HepG2 (cell line): ENCODE data around the gene OPRM1. TPM values are rescaled to one million over a fixed set of nuclear protein-coding genes. Genes with fewer than 3 reads are reported as not detected.

Experiments
- ARHGAP35 ChIP-seq: sonication (generic); formaldehyde crosslinking; IDR thresholded peaks from 2 replicates; pipeline ENCODE4 v1.9.0; 2022; ENCODE audit warnings: mild to moderate bottlenecking, inconsistent platforms, moderate library complexity, missing genetic modification reagents, borderline replicate concordance
- ARID3A ChIP-seq: IDR thresholded peaks from 2 replicates; pipeline ENCODE4 v1.6.1; 2012; ENCODE audit warnings: low read depth, low read length, improper control_type of control experiment
- HIVEP1 ChIP-seq: sonication (generic); formaldehyde crosslinking; IDR thresholded peaks from 2 replicates; pipeline ENCODE4 v1.4.0; 2020; ENCODE audit warnings: mild to moderate bottlenecking, missing genetic modification reagents
- HNF4A ChIP-seq: sonication (generic); formaldehyde crosslinking; IDR thresholded peaks from 2 replicates; pipeline ENCODE4 v1.4.0; 2020; ENCODE audit warnings: missing genetic modification reagents
- IRX3 ChIP-seq: sonication (generic); formaldehyde crosslinking; IDR thresholded peaks from 2 replicates; pipeline ENCODE4 v1.8.1; 2023; ENCODE audit warnings: mild to moderate bottlenecking, low read depth, missing genetic modification reagents, borderline replicate concordance
- KIAA2018 ChIP-seq: sonication (generic); formaldehyde crosslinking; IDR thresholded peaks from 2 replicates; pipeline ENCODE4 v1.5.0; 2020; ENCODE audit warnings: mild to moderate bottlenecking, missing genetic modification reagents, borderline replicate concordance
- MED1 ChIP-seq: sonication (generic); formaldehyde crosslinking; IDR thresholded peaks from 2 replicates; pipeline ENCODE4 v1.4.0; 2020; ENCODE audit warnings: missing genetic modification reagents
- polyA plus RNA-seq, 8 experiments: library from polyadenylated mRNA; depleted of rRNA in 3 of 8; stranded (reverse) in 7 of 8; unstranded in 1 of 8; fragments of >200 nt; fragmentation: Illumina TruSeq in 4 of 8; extraction: Trizol in 4 of 8; gene quantifications; 2 replicates each; pipeline versions ENCODE4 v1.2.1 to v1.2.3, GENCODE V29; 2011 to 2016; ENCODE audit warnings: low read depth in 4 of 8, missing spikeins in 1 of 8, mixed read lengths in 1 of 8; ENCODE audit not compliant: insufficient read depth in 1 of 8
- total RNA-seq, 5 experiments: library from RNA; depleted of rRNA; stranded (reverse); fragments of >200 nt; fragmentation: Illumina TruSeq; extraction: Trizol; gene quantifications; 2 replicates each; pipeline ENCODE4 v1.2.3, GENCODE V29; 2016; ENCODE audit warnings: low read depth in 1 of 5

OPRM1 gene
- total and polyA plus RNA-seq, 2 of the 13 experiments (the other 11 are each of a cell fraction or from before 2014, with no cell fraction given): not detected

DNA sequence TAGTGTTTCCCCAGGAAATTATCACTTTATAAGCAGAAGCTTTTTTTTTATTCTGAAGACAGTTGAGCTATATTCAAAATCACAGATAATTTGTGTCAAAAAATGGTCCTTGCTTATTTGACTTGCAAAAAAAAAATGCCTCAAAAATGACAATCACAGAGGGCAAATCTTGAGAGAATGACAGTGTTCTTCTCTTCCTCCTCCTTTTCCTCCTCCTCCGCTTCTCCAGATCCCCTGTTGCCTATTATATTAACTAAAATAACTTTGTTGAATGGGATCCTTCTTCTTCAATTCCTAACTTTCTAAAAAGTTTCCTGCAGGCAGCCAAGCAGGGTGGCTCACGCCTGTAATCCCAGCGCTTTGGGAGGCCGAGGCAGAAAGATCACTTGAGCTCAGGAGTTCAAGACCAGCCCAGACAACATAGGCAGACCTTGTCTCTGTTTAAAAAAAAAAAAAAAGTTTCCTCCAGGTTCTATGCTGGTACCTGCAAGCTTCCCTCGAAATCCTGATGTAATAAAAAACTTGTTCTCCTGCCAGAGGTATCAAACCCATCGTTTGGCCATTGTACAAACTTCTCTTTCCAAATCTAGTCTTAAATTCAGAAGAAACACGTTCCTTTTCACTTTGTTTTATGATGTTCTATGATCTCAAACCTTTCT lies 189.0 kb downstream of the OPRM1 start (continued):
- TF ChIP-seq KIAA2018 (CRISPR knock-in tag) (no peak), ARID3A (no peak), ARHGAP35 (CRISPR knock-in tag) (no peak), MED1 (CRISPR knock-in tag) (no peak), HIVEP1 (no peak), IRX3 (no peak), HNF4A (CRISPR knock-in tag) (no peak)
